GM18508 (cell line): Measurements from ENCODE around the gene SEPTIN1.
"Not testable (repeated sequence)": the region's sequence is repeated elsewhere in the genome, so short reads cannot be mapped to it uniquely, and the experiment has no call there.

ENCODE experiments used
- ATAC-seq: cut with Tn5 transposase; IDR thresholded peaks from one replicate; pipeline ENCODE4 v1.9.1; 2021; ENCODE audit warnings: moderate number of reproducible peaks; ENCODE audit not compliant: insufficient read depth, unreplicated experiment

SEPTIN1 gene

GRCh38 chr16:30358577-30358936 is 23.8 kb downstream of the SEPTIN1 start:
- no peak for ATAC-seq

- no peak for ATAC-seq
These were observed 24.4 kb downstream of the SEPTIN1 start for GRCh38 chr16:30357715-30358576.

DNA sequence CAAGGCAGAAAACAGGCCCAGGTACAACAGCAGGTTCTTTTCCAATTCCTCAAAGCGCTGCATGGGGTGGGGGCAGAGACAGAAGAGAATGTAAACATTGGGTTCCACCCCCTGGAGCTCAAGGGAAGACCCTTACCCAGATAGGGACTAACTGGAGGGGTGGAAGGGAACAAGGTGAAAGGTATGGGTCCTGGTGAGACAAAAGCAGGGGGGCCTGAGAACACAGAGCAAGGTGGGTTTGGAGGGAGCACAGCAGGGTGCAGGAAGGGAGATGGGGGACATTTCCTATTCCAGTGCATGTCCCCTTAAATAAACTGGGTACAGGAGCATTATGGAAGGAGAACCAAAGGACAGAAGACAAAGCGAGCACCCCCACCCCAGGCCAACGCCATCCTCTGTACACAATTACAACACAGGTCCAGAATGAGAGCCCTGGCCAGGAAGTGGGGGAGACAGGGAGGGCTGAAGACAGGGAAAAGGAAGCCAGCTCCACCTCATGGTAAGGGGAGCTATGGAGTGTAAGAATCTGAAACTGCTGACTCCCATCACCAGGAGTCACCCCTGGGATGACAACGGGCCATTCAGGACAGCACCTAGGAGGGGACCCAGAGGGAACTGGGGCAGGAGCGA is 25.2 kb downstream of the SEPTIN1 start:
- ATAC-seq: no peak

- no peak for ATAC-seq
These were observed 25.8 kb downstream of the SEPTIN1 start for GRCh38 chr16:30356401-30357084.

DNA sequence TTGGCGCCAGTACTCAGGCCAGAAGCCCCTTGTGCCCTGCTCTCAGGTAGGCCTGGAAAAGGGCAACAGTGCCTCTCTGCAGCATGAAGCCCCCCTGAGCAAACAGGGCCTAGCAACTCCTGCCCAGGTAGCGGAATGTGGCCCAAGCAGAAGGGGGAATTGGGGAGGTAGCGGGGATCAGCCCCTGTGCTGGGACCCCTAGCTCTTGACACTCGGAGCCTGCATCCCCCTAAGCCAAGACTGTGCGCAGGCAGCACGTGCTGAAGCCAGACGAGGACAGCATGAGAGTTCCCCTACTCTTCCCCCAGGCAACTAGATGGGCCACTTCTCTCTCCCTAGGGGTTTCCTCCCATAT is 26.4 kb downstream of the SEPTIN1 start:
- ATAC-seq: no peak

DNA sequence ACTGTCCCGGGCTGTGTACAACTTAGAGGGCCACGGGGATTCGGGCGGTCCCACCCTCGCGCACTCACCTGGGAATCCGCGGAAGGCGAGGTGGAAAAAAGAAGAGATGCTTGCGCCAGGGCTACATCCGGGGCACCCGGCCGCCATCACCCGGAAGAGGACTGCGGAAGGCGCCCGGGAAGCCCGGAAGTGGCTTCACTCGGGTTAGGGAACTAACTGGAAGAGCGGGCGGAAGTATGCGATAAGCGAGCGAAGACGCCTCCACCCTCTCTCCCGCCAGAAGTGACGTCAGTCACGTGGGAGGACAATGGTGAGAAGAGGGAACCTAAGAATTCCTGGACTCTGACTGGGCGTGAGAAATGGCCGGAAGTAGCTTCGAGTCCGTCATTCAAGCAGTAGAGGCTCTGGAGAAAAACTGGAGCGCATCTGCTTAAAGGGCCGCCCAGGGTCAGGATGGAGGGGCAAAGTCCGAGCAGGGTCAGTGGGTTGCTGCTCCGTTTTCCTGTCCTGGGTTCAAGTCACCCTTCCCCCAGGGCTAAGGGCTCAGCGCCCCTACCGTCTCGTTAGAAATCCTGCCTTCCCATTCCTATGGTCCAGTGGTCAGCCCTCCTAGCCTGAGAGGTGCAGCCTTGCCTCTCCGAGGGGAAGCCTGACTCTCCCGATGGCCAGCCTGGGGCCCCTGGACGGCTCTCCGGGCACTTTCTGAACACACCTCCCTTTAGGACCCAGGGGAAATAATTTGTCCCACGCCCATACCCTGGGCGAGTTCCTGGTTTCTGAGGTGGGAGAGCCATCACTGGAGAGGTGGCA is 27.0 kb downstream of the SEPTIN1 start, which contains the start of gene CD2BP2:
Gene CD2BP2 (minus strand): TSS at position 165 of the 810 bp plus-strand sequence. CDS start 627 bp downstream, outside the sequence.
- no peak for ATAC-seq

- ATAC-seq: no peak
These were observed 27.8 kb downstream of the SEPTIN1 start for GRCh38 chr16:30354423-30355143.

- ATAC-seq: no peak
These were observed 28.8 kb downstream of the SEPTIN1 start for GRCh38 chr16:30353438-30354129.

DNA sequence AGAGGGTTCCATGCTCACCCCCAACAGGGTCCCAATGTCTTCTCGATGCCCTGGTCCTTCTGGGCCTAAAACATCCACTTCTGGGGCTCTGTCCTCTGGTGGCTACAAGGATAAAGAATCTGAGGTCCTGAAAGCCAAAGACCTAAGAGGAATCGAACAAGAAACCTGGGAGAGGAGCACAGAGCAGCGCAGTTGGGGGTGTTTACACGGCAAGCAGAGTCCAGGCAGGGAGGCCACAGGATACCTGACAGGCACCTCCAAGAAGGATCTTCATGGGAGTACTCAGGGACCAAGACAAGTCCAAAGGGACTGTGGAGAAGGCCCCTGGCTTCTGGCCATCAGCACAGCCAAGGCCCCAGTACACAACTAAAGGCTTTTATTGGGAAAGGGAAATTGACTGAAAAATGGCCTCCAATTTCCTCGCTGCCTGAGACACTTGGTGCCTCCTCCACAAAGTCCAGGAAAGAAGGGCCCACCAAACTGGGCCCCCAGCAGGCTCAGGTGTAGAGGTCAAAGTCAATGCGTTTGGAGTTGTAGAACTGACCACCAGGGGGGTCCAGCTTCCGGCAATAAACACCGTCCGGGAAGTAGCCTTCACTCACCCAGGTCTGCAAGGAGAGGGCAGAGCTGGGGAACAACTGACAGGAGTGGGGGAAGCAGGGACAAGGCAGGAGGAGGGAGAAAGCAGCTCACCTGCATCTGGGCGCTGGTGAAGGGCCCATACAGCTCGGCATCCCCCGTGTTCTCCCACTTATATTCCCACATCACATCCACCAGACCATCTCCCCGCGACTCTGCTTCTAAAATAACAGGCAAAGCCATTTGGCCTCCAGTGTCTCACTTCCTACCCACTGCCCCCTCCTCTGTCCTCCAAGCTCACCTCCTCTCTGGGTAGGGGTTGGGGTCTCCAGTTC is 29.6 kb downstream of the SEPTIN1 start:
- ATAC-seq: no peak

DNA sequence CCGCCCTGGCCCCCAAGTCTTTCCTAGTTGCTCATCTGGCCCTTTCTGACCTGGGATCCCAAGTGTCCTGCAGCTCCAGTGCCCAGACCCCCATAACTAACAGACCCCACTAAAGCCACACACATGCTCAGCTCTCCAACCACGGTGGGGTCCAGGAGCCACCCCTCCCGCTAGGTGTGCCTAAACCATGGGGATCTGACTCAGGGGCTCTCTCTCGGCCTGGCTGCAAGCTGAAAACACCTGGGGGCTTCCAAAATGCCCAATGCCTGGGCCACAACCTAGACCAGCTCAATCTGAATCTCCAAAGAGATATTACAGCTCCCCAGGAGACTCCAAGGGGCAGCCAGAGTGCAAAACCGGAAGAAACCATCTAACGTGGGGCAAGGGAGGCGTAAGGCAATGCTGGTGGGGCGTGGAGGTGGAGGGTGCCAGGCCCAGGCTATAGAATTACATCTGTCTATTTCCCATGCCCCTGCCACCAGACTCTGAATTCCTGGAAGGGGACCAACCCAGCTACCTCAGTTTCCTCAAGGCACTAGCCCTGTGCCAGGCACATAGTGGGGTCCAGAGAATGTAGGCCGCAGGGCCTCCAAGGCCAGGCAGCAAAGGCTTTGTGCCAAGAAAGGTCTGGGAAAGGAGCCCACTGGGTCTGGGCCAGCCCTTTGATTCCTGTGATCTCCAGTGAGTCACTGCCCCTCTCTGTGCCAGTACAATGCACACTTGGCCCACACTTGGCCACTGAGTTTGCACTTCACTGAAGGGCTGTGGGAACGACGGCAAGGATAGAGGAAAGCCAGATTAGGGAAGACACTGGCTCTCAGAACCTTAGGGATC is 30.6 kb downstream of the SEPTIN1 start:
- ATAC-seq: no peak

DNA sequence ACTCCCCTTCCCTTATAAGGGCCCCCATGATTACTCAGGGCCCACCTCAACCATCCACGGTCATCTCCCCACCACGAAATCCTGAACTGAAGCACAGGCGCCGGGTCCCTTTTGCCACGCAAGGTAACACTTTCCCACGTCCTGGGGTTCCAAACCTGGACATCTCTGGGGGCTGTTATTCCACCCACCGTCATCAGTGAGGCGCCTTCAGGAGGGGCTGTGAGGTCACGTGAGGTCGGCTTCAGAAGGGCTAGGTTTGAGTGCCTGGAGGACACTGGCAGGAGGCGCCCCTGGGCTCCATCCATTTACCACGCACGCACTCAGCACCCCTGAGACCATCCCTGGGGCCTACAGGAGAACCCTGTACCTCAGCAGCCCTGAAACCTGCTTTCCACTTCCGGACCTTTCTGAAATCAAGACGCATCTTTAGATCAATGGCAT is 31.3 kb downstream of the SEPTIN1 start:
- ATAC-seq: no peak

- peak; percentile 34 for ATAC-seq
These were observed 32.1 kb downstream of the SEPTIN1 start for GRCh38 chr16:30350134-30350871.

DNA sequence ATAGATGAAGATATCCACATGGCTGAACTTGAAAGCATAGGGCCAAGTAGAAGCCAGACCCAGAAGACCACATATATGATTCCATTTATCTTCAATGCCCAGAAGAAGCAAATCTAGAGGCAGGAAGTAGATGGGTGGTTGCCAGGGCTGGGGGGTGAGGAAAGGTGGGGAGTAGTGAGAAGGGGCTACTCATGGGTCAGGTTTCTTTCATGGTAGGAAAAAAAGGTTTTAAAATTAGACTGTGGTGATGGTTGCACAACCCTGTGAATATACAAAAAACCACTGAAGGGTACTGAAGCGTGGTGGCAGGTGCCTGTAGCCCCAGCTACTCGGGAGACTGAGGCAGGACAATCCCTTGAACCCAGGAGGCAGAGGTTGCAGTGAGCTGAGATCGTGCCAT is 32.7 kb downstream of the SEPTIN1 start:
- ATAC-seq: no peak

GRCh38 chr16:30348929-30349328 is 33.4 kb downstream of the SEPTIN1 start:
- no peak for ATAC-seq

DNA sequence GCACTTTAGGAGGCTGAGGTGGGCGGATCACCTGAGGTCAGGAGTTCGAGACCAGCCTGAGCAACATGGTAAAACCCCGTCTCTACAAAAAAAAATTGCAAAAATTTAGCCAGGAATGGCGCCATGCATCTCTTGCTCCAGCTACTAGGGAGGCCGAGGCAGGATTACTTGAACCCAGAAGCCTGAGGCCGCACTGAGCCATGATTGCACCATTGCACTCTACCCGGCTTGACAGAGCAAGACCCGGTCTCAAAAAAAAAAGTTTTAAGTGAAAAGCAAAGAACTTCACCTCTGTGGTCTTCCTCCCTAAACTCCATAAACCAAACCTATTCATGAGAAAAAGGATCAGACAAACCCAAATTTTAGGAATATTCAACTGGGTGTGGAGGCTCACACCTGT is 34.2 kb downstream of the SEPTIN1 start:
- ATAC-seq: no peak

DNA sequence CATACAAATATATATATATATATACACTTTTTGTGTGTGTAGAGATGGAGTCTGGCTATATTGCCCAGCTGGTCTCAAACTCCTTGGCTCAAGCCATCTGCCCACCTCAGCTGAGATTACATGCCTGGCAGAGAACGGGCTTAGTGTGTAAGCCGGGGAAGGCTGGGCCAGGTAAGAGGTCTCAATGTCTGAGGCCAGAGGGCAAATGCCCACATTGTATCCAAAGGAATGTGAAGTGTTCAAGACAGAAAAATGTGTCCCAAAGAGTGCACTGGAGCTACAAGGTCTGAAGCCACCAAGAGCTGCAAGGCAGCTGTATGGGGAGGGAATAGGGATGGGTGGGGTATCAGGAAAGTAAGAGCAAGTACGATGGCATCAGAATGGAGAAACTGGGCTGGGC is 36.1 kb downstream of the SEPTIN1 start:
- no peak for ATAC-seq

- not testable (repeated sequence) for ATAC-seq
These were observed 38.9 kb downstream of the SEPTIN1 start for GRCh38 chr16:30343491-30343820.
